Neuron (in vitro differentiated cells): ENCODE measurements around the gene DDX31.
"Not testable (repeated sequence)": the region's sequence is repeated elsewhere in the genome, so short reads cannot be mapped to it uniquely, and the experiment has no call there.

Experiments used
- H2AFZ ChIP-seq: one replicate; pipeline ENCODE4 v1.6.1; 2013; ENCODE audit warnings: low read depth, mild to moderate bottlenecking, inconsistent platforms, low read length, moderate library complexity
- H3K27me3 ChIP-seq: one replicate; pipeline ENCODE4 v1.6.1; 2013; ENCODE audit warnings: low read length; ENCODE audit not compliant: insufficient read depth
- H3K36me3 ChIP-seq: one replicate; pipeline ENCODE4 v1.6.1; 2013; ENCODE audit warnings: low read length; ENCODE audit not compliant: insufficient read depth
- H3K4me1 ChIP-seq: one replicate; pipeline ENCODE4 v1.6.1; 2013; ENCODE audit warnings: low read length; ENCODE audit not compliant: insufficient read depth
- H3K4me3 ChIP-seq: 2 replicates; pipeline ENCODE4 v1.5.1; 2013; ENCODE audit warnings: mild to moderate bottlenecking, low read length, moderate library complexity
- H3K9me3 ChIP-seq: one replicate; pipeline ENCODE4 v1.6.1; 2013; ENCODE audit warnings: low read length

The DDX31 gene

GRCh38 chr9:132572921-132573320, 96.9 kb downstream of the DDX31 start:
- no peaks in the 10 kb centered on the region for H3K36me3 ChIP-seq
- no peak overlapping the region for H3K4me3 ChIP-seq
- H2AFZ ChIP-seq = no peak overlapping the region
- H3K27me3 ChIP-seq = peaks cover 43% of the 10 kb centered on the region
- H3K4me1 ChIP-seq = peaks cover 7% of the 10 kb centered on the region
- H3K9me3 ChIP-seq = peaks cover under 1% of the 10 kb centered on the region

- no peak overlapping the region for H2AFZ ChIP-seq
- peaks cover 7% of the 10 kb centered on the region for H3K4me1 ChIP-seq
- H3K27me3 ChIP-seq = peaks cover 35% of the 10 kb centered on the region
Observed at GRCh38 chr9:132571806-132572600, 97.8 kb downstream of the DDX31 start.

DNA sequence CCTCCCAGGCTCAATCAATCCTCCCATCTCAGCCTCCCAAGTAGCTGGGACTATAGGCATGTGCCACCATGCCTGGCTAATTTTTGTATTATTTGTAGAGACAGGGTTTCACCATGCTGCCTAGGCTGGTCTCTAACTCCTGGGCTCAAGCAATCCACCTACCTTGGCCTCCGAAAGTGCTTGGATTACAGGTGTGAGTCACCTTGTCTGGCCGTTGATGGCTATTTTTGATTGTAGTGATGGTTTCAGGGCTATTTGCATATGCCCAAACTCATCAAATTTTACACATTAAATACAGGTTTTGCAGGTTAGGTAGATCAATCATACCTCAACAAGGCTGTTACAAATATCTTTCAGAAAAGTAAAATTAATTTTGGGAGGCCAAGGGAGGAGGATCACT, 101.0 kb downstream of the DDX31 start:
- not testable (repeated sequence) for H3K4me3 ChIP-seq, H3K36me3 ChIP-seq, H3K4me1 ChIP-seq, H2AFZ ChIP-seq, H3K9me3 ChIP-seq
- peaks cover 28% of the 10 kb centered on the region for H3K27me3 ChIP-seq

More at GRCh38 chr9:132571806-132572600, 97.8 kb downstream of the DDX31 start:
- Histone ChIP-seq H3K4me3 (no peak overlapping the region), H3K36me3 (no peaks in the 10 kb centered on the region), H3K9me3 (peaks cover 1% of the 10 kb centered on the region)

DNA sequence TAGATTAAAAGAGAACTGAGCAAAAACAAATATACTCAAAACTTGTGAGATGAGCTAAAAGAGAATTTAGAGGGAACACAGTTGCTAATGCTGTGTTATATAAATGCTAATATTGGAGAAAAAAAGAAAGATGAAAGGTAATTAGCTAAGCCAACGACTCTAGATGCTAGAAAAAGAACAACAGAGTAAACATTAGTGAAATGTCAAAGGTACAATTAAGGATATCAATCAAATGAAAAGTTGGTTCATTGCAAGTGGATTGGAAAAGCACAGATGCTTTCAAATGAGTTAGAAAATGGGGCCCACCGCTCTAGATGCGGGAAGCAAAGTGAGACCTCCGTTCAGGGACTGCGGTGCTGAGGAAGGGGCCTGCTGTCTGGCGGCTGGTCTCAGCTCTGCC, 105.3 kb downstream of the DDX31 start:
- H3K4me1 ChIP-seq = peaks cover 20% of the 10 kb centered on the region
- peaks cover 1% of the 10 kb centered on the region for H3K9me3 ChIP-seq
- peaks cover 23% of the 10 kb centered on the region for H3K27me3 ChIP-seq
- H3K36me3 ChIP-seq = no peaks in the 10 kb centered on the region
- no peak overlapping the region for H3K4me3 ChIP-seq
- H2AFZ ChIP-seq = no peak overlapping the region

- Histone ChIP-seq H3K4me1 (peaks cover 20% of the 10 kb centered on the region), H3K9me3 (no peaks in the 10 kb centered on the region), H2AFZ (no peak overlapping the region), H3K36me3 (no peaks in the 10 kb centered on the region), H3K27me3 (peaks cover 23% of the 10 kb centered on the region), H3K4me3 (no peak overlapping the region)
Observed at GRCh38 chr9:132562306-132562573, 107.5 kb downstream of the DDX31 start.

DNA sequence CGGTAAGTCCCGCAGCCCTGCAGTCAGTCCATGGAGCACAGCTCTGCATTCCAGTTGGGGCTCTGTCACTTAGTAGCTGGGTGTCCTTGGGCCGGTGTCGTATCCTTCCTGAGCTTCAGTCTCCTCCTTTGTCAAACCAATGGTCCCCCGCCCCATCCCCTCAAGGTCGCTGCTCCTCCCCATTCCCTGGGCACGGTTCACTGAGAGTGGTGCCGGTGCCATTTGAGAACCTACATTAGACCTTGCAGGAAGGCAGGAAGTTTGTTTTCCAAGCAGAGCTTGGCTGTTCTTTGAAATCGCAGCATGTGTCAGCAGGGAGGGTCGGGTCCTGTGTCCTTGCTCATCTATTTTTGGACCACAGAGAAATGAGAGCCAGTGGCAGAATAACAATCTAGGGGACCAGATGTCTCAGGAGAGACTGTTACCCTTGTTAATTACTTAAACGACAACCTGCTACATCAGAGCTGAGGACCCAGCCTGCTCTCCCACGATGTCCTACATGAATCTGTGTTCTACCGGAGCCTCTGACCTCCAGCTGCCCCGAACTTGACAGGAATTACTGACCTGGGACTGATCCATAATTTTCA, 109.1 kb downstream of the DDX31 start:
- Histone ChIP-seq H3K27me3 (peaks cover 16% of the 10 kb centered on the region), H2AFZ (no peak overlapping the region)

GRCh38 chr9:132559711-132560110, 110.1 kb downstream of the DDX31 start:
- Histone ChIP-seq H3K4me1 (peaks cover 37% of the 10 kb centered on the region), H3K36me3 (no peaks in the 10 kb centered on the region), H3K27me3 (peaks cover 11% of the 10 kb centered on the region), H3K4me3 (no peak overlapping the region), H2AFZ (no peak overlapping the region), H3K9me3 (no peaks in the 10 kb centered on the region)

More for the DNA sequence above, 109.1 kb downstream of the DDX31 start:
- Histone ChIP-seq H3K9me3 (no peaks in the 10 kb centered on the region), H3K36me3 (no peaks in the 10 kb centered on the region), H3K4me1 (peaks cover 32% of the 10 kb centered on the region), H3K4me3 (no peak overlapping the region)

DNA sequence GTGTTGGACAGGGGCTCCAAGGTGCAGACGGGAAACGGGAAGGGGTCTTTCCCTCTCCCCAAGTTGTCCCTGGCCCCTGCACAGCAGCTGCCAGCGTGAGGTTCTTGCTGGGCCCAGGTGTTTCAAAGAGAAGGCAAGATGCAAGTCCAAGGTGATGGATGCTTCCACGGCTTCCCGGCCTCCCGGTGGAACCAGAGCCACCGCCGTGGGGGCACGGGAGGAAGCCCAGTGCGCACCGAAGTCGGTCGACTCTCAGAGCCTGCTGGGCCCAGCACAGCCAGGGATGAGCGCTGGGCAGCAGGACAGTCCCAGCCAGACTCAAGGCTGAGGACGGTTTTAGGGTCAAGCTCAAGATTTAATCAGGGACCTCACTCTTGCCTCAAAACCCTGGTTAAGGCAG, 112.6 kb downstream of the DDX31 start:
- no peaks in the 10 kb centered on the region for H3K9me3 ChIP-seq
- peaks cover 7% of the 10 kb centered on the region for H3K27me3 ChIP-seq
- no peak overlapping the region for H2AFZ ChIP-seq
- H3K36me3 ChIP-seq = no peaks in the 10 kb centered on the region
- H3K4me3 ChIP-seq = no peak overlapping the region
- H3K4me1 ChIP-seq = peaks cover 36% of the 10 kb centered on the region

DNA sequence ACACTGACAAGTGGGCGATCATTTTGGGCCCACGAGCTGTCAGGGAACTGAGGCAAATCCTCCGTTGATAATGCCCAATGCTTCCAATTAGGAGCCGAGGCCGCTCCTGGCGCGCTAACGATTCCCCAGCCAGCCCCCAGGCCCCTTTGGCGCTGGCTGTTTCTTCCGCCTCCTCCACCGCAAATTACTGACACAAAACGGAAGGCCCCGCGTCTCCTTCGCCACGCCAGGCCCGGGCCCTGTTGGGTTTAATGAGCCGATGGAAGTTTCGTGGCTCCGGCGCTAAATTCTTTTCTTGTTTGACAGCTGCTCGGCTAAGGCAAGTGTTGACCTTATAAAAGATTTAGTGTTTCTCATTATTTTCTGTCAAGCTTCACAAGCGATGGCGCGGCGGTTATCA, 113.1 kb downstream of the DDX31 start:
- peaks cover 7% of the 10 kb centered on the region for H3K27me3 ChIP-seq
- no peak overlapping the region for H3K4me3 ChIP-seq
- peaks cover 31% of the 10 kb centered on the region for H3K4me1 ChIP-seq
- H3K36me3 ChIP-seq = no peaks in the 10 kb centered on the region
- no peaks in the 10 kb centered on the region for H3K9me3 ChIP-seq
- peak overlapping the region; percentile 72 for H2AFZ ChIP-seq

DNA sequence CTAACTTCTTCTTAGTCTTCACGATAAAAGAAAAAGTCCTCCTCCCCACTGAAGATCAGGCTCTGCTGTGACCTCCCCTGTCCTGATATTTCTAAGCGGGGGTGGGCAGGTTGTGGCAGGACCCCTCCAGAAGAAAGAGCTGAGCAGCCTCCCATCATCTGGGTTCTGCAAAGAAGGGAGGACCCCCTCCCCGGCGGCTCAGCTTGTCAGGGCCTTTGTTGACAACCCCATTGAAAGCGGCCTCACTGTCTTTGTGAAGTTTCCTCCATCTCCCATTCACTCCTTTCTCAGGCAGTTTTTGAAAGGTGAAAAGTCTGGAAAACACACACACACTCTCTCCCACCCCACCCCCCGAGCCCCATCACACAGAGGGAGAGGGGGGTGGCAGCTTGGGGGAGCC, 113.5 kb downstream of the DDX31 start:
- peaks cover 27% of the 10 kb centered on the region for H3K4me1 ChIP-seq
- H3K4me3 ChIP-seq = no peak overlapping the region
- no peaks in the 10 kb centered on the region for H3K36me3 ChIP-seq
- peaks cover 6% of the 10 kb centered on the region for H3K27me3 ChIP-seq
- peak overlapping the region; percentile 72 for H2AFZ ChIP-seq
- no peaks in the 10 kb centered on the region for H3K9me3 ChIP-seq

- Histone ChIP-seq H3K36me3 (no peaks in the 10 kb centered on the region), H3K4me3 (no peak overlapping the region), H3K27me3 (peaks cover 1% of the 10 kb centered on the region), H3K9me3 (no peaks in the 10 kb centered on the region), H3K4me1 (peaks cover 21% of the 10 kb centered on the region), H2AFZ (no peak overlapping the region)
Observed at GRCh38 chr9:132555528-132555927, 114.3 kb downstream of the DDX31 start.

- Histone ChIP-seq H3K4me3 (no peak overlapping the region), H3K9me3 (no peaks in the 10 kb centered on the region), H3K27me3 (no peaks in the 10 kb centered on the region), H3K4me1 (peaks cover 22% of the 10 kb centered on the region), H3K36me3 (no peaks in the 10 kb centered on the region), H2AFZ (no peak overlapping the region)
Observed at GRCh38 chr9:132554755-132555154, 115.0 kb downstream of the DDX31 start.

DNA sequence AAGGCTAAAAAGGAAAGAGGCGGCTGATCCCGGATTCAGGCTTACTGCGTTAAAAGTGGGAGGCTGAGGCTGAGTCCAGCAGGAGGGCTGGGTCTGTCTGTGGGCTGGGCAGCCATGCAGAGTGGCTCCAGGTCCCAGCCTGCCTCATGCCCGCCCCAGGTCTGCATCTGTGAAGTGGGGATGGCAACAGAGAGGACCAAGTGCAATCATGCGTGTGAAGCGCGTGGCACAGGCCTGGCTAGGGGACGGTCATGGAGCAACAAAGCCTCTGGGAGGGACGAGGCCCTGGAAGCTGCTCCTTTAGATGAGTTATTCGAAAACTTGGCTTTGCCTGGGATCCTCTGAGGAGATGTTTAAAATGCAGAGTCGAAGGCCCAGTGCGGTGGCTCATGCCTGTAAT, 117.7 kb downstream of the DDX31 start:
- no peak overlapping the region for H3K4me3 ChIP-seq
- H3K36me3 ChIP-seq = no peaks in the 10 kb centered on the region
- no peaks in the 10 kb centered on the region for H3K27me3 ChIP-seq
- H2AFZ ChIP-seq = no peak overlapping the region
- no peaks in the 10 kb centered on the region for H3K9me3 ChIP-seq
- peaks cover 48% of the 10 kb centered on the region for H3K4me1 ChIP-seq

DNA sequence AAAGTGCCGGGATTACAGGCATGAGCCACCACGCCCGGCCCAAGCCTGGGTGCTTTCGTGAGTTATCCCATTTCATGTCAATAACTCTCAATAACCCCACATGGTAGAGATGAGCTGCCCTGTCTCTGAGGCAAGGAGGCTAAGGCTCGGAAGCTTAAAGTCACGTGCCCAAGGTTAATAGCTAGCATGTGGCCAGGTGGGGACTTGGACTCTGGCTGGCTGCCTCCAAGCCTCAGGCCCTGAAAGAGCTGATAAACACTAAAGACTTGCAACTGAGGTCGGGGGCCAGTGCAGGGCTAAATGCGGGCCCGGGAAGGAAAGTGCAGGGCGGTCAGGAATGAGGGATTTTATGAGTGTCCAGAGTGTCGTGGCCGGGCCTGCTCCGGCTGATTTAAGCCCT, 118.2 kb downstream of the DDX31 start:
- Histone ChIP-seq H3K4me1 (peaks cover 49% of the 10 kb centered on the region), H2AFZ (no peak overlapping the region), H3K4me3 (no peak overlapping the region), H3K27me3 (no peaks in the 10 kb centered on the region), H3K9me3 (no peaks in the 10 kb centered on the region), H3K36me3 (no peaks in the 10 kb centered on the region)
